Effector memory CD8-positive, alpha-beta T cell (primary cell): ENCODE results near the gene KREMEN1.

Experiments
- ATAC-seq: fragments of 150-1000 bp; cut with Tn5 transposase; replicated peaks from 2 replicates; pipeline ENCODE4 v1.10.0; 2021; ENCODE audit warnings: mild to moderate bottlenecking, moderate library complexity
- DNase-seq, 3 experiments: peaks; one replicate each; pipeline ENCODE4 v3.0.0; 2021
- H3K27ac Mint-ChIP-seq, 2 donors: one replicate each; pipeline ENCODE4 v1.8.0; 2022; ENCODE audit warnings: mild to moderate bottlenecking in 2 of 2, mixed read lengths in 2 of 2, moderate library complexity in 2 of 2
- H3K27me3 Mint-ChIP-seq, 2 donors: one replicate each; pipeline ENCODE4 v1.8.0; 2022; ENCODE audit warnings: mixed read lengths in 2 of 2
- H3K36me3 Mint-ChIP-seq: one replicate; pipeline ENCODE4 v1.8.0; 2022; ENCODE audit warnings: mild to moderate bottlenecking, moderate library complexity, mixed read lengths; ENCODE audit not compliant: insufficient read depth
- H3K4me1 Mint-ChIP-seq, 2 donors: one replicate each; pipeline ENCODE4 v1.8.0; 2022; ENCODE audit warnings: low read depth in 2 of 2, mixed read lengths in 2 of 2
- H3K4me3 Mint-ChIP-seq, 2 donors: one replicate each; pipeline ENCODE4 v1.8.0; 2022; ENCODE audit warnings: mild to moderate bottlenecking in 2 of 2, mixed read lengths in 2 of 2, moderate library complexity in 2 of 2
- H3K9me3 Mint-ChIP-seq, 2 donors: one replicate each; pipeline ENCODE4 v1.8.0; 2022; ENCODE audit warnings: mixed read lengths in 2 of 2

The KREMEN1 gene

DNA sequence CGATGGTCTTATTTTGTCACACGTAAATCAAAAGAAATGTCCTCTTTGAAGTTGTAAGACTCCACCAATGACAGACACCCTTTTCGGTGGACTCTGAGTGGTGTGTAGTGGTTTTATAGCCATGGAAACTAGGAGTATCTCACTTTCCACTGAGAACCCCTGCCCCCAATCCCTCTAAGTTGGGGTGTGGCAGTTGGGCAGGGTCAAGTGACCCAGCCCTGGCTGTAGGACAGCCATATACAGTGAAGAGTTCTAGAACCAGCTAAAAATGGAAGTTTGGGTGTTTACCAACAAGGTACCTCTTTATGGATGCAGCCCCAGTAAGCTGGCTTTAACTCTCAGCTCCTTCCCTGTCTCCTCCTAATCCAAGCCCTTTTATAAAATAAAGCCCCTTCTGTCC lies 16.4 kb upstream of the KREMEN1 start:
- DNase-seq (no peak), ATAC-seq (no peak)
- H3K27me3 Mint-ChIP-seq, result peaks cover 19 to 24% of the 10 kb centered on the region in 2 donors
- H3K36me3 Mint-ChIP-seq, result no peaks in the 10 kb centered on the region
- no peaks in the 10 kb centered on the region for H3K9me3 Mint-ChIP-seq
- no peak overlapping the region for H3K4me3 Mint-ChIP-seq
- H3K4me1 Mint-ChIP-seq, result no peaks in the 10 kb centered on the region
- H3K27ac Mint-ChIP-seq, result no peak overlapping the region

DNA sequence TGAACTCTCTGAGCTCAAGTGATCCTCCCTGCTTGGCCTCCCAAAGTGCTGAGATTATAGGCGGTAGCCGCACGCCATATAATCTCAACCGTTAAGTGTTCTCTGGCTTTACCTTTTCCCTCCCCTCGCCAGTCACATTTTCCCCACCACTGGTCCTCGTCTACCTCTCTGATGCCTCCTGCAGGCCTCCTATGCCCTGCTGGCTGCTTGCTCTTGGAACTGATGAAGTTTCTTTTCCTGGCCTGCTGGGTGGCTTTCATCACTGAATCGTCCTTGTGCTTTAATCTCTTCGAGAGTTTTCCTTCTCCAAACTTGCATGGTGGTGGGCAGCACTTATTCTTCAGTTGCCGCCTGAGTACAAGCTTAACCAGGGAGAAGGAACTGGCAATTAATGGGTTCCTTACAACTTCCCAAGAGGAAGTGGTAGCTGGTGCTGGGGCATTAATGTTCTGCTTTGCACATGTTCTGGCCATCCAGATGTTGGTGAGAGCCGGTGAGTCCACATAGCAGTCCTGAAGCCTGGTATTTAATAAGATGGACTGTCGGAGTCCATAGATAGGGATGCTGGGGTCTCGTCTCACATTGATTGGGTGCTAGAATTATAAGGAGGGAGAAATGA lies 12.5 kb upstream of the KREMEN1 start:
- Mint-ChIP-seq H3K4me1 (no peaks in the 10 kb centered on the region), H3K27ac (no peak overlapping the region), H3K27me3 (peaks cover 30 to 41% of the 10 kb centered on the region in 2 donors), H3K36me3 (no peaks in the 10 kb centered on the region), H3K9me3 (no peaks in the 10 kb centered on the region), H3K4me3 (no peak overlapping the region)
- DNase-seq, result no peak
- ATAC-seq, result no peak

DNA sequence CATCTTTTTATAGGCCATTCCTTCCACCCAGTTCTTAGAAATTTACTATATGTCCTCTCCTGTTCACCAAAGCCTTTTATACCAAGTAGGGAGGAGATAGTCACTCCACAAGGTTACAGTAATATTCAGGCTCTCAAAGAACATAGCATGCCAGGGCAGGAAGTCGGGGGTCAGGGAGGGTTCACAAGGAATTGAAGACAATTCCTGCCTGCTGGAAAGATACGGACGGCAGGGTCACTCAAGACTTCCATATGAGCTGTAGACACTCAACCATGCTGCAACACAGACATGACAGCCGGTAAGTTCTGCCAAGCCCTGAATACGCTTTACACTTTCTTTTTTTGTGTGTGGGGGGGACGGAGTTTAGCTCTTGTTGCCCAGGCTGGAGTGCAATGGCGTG lies 11.9 kb upstream of the KREMEN1 start:
- no peak for ATAC-seq
- H3K27me3 Mint-ChIP-seq, result peaks cover 26 to 41% of the 10 kb centered on the region in 2 donors
- H3K4me1 Mint-ChIP-seq, result no peaks in the 10 kb centered on the region

DNA sequence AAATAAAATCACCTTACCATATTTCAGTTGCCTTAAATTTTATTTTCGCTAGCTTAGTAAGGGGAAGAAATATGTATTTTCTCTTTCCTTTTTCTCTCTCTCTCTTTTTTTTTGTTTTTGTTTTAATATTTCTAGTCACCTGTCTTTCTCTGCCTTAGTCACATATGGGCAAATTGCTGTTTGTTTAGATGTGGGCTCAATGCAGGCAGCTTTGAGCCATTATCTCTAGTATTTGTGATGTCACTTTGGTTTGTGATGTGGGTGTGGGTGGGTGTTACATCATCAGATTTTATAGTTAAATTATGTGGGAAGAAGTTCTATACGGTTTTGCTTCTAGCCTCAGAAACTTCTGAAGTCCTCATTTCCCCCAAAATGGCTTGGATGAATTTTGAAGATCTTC lies 11.1 kb upstream of the KREMEN1 start, which contains the start of gene C22orf31:
Gene C22orf31, minus strand, starts transcription at position 59 of the 400 bp plus-strand sequence. Its CDS starts 39 bp downstream, at position 20.
- ATAC-seq (no peak), DNase-seq (no peak)
- H3K27me3 Mint-ChIP-seq, result peaks cover 26 to 41% of the 10 kb centered on the region in 2 donors
- H3K27ac Mint-ChIP-seq, result no peak within 1 kb of the TSS
- no peaks in the 10 kb centered on the region for H3K9me3 Mint-ChIP-seq
- no peaks in the 10 kb centered on the region for H3K36me3 Mint-ChIP-seq
- H3K4me3 Mint-ChIP-seq, result no peak within 1 kb of the TSS
- no peaks in the 10 kb centered on the region for H3K4me1 Mint-ChIP-seq

More for the DNA sequence above, 11.9 kb upstream of the KREMEN1 start:
- no peaks in the 10 kb centered on the region for H3K9me3 Mint-ChIP-seq
- H3K4me3 Mint-ChIP-seq, result no peak overlapping the region
- H3K36me3 Mint-ChIP-seq, result no peaks in the 10 kb centered on the region
- H3K27ac Mint-ChIP-seq, result no peak overlapping the region
- DNase-seq, result no peak

DNA sequence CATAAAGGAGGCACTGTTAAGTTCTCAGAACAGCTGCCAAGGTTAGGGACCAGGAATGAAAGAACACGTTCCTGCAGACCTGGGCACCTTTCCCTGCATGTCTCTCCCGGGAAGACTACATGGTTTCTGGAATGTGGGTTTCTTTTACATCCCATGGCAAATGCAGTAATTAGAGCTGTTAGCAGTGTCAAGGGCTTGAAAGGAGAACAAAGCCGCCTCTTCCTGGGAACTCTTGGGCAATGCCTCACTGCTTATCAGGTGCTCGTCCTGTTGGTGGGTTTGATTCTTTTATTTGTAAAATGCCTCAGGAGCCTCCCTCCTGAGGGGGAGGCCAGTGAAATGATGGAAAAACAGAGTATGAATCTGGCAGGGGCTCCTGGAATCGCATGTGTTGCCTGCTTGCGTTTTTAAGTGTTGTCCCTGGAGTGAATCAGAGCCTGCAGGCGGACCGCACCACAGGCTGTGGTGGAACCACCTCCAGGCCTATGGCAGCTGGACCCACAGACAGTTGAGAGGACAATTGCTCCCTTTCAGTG lies 10.5 kb upstream of the KREMEN1 start:
- Mint-ChIP-seq H3K27ac (no peak overlapping the region), H3K27me3 (peaks cover 26 to 41% of the 10 kb centered on the region in 2 donors), H3K9me3 (no peaks in the 10 kb centered on the region), H3K4me3 (no peak overlapping the region), H3K4me1 (no peaks in the 10 kb centered on the region), H3K36me3 (no peaks in the 10 kb centered on the region)
- ATAC-seq (no peak), DNase-seq (no peak)

DNA sequence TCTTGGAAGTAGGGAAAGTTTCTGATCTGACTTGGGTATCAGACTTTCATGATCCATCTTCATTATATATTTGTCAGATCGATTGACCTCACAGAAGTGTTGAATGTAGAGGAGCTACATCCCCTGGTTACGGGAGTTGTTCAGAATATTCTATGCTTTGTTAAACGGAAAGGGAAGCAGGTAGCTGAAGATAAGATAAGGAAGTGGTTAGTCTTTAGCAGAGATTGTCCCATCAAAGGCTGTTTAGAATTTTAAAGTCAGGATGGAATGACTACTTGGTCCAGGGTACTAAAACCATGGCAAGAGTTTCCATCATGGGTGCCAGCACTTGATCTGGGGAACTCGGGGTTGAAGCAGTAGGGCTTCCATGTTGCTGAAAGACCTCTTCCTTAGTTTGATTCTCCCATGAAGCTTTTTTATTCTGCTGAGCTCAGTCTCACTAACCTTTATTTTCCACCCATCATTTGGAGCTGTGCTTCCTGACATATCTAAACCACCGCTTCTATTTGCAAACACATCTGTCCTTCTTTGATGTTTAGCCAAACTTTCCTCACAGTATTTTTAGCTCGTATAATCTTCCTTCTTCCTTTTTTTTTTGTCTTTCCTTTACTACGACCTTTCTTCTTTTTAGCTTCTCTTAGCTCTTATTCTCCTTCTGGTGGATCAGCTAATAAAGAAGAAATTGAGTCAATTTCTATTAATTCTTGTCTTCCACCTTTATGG lies 7.2 kb upstream of the KREMEN1 start:
- Mint-ChIP-seq H3K4me1 (no peaks in the 10 kb centered on the region), H3K4me3 (no peak overlapping the region), H3K27me3 (peaks cover 16 to 49% of the 10 kb centered on the region in 2 donors), H3K9me3 (no peaks in the 10 kb centered on the region), H3K27ac (no peak overlapping the region), H3K36me3 (peaks cover 3% of the 10 kb centered on the region)
- no peak for DNase-seq
- ATAC-seq, result no peak

DNA sequence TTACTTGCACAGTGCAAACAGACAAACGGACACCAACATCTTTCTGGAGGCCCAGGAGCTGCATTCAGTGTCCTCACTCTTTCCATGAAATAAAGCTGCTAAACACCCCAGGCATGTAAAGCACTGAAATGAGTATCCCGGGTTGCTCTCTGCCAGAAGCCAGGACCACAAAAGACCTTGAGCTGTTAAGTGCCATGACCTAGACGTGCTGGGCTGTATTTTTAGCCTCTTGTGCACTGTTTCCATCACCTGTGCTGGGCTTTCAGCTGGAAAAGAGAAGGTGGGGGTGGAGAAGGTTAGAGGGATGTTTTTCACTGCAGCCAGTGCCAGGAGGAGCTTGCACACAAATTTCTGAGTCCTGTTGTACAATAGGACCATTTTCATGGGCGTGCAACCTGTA lies 3.4 kb upstream of the KREMEN1 start:
- Mint-ChIP-seq H3K4me1 (peaks cover 20 to 24% of the 10 kb centered on the region in 2 donors), H3K4me3 (no peak overlapping the region), H3K9me3 (no peaks in the 10 kb centered on the region), H3K27me3 (peaks cover 24 to 38% of the 10 kb centered on the region in 2 donors), H3K36me3 (peaks cover 3% of the 10 kb centered on the region), H3K27ac (no peak overlapping the region)
- DNase-seq (no peak), ATAC-seq (no peak)

DNA sequence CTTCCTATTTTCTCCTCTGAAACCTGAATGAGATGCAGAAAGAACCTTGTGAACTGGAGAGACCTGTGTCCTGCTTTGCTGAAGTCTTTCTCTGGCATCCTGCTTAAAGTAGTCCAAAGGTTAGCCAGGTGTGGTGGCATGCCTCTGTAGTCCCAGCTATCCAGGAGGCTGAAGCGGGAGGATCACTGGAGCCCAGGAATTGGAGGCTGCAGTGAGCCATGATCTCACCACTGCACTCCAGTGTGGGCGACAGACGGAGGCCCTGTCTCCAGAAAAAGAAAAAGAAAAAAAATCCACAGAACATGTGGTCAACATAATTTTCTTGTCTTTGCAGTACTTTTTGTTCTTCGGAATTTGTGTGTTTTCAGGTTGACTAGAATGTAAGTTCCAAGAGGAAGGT lies 2.3 kb upstream of the KREMEN1 start:
- H3K27me3 Mint-ChIP-seq, result peaks cover 33 to 48% of the 10 kb centered on the region in 2 donors
- no peak for DNase-seq
- peaks cover 20 to 24% of the 10 kb centered on the region in 2 donors for H3K4me1 Mint-ChIP-seq
- no peaks in the 10 kb centered on the region for H3K9me3 Mint-ChIP-seq
- peaks cover 3% of the 10 kb centered on the region for H3K36me3 Mint-ChIP-seq
- H3K4me3 Mint-ChIP-seq, result peak overlapping the region; percentile 67 to 68
- no peak for ATAC-seq
- H3K27ac Mint-ChIP-seq, result no peak overlapping the region

DNA sequence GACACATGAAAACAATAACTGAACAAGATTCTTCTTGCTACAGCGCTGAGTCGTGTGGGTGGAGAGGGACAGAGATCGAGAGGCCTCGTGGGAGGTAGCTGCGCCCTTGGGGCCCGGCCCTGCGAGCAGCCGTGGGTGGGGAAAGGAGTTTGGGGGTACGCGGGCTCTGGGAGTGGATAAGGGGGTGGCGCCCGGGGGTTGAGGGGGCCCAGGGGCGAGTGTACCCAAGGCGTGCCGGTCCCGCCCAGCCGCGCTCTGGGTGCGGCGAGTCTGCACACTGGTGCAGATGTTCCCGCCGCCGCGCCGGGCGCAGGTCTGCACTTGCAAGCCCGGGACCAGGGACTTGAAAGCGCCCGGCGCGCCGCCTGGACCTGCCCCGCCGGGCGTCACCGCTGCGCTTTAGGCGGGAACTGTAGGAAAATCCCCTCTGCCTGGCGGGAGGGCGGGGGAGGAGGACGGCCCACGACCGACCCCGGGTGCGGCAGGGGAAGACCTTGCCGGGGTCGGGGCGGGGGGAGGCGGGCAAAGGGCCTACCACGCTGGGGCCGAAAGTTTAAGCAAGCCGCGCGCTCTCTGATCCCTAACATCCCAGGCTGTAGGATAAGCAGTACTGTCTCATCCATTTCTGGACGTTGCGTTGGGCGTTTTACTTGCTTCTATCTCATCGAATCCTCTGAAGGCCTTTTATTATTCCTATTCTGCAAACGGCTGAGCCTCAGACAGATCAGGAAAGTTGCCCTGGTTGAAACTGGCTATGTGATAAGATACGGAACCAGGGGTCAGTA lies 1.4 kb upstream of the KREMEN1 start:
- ATAC-seq (peak; percentile 23), DNase-seq (peak in 2 of 3 experiments; percentile 9 to 14)
- Mint-ChIP-seq H3K36me3 (peaks cover 3% of the 10 kb centered on the region), H3K4me1 (peaks cover 20 to 24% of the 10 kb centered on the region in 2 donors), H3K27me3 (peaks cover 42 to 56% of the 10 kb centered on the region in 2 donors), H3K27ac (no peak overlapping the region), H3K4me3 (peak overlapping the region; percentile 67 to 72), H3K9me3 (no peaks in the 10 kb centered on the region)

DNA sequence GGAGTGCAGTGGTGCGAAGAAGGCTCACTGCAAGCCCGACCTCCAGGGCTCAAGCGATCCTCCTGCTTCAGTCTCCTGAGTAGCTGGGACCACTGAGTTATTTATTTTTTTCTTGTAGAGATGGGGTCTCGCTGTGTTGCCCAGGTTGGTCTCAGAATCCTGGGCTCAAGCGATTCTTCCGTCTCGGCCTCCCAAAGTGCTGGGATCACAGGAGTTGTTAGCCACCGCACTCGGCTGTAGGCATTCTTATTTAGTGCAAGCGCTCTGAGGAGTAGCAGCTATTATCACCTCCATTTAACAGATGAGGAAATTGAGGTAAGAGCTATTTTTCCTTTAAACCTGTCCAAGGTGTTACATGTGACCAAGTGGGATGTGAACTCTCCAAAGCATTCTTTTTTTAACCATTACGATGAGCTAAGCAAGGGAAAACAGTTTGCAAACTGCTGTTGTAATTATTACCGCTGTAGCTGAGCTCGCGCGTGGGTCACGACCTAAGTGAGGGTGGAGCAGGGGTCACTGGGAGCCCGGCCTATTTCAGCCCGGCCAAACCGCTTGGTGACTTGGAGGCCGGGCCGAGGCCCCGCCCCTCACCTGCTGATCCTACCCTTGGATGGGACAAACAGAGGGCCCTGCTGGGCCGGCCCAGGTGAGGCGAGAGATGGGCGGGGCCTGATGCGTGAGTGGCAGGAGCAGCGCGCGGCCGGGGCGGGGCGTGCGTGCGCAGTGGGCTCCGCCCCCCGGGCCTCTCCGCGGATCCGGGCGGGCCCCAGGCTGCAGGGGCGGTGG lies 449 bp upstream of the KREMEN1 start:
- Mint-ChIP-seq H3K27me3 (peaks cover 42 to 59% of the 10 kb centered on the region in 2 donors), H3K4me3 (peak overlapping the region; percentile 67 to 72), H3K9me3 (no peaks in the 10 kb centered on the region), H3K27ac (no peak overlapping the region), H3K36me3 (peaks cover 3% of the 10 kb centered on the region), H3K4me1 (peaks cover 20 to 24% of the 10 kb centered on the region in 2 donors)
- DNase-seq (peak; percentile 65 to 74 (median 66)), ATAC-seq (peak; percentile 93)

DNA sequence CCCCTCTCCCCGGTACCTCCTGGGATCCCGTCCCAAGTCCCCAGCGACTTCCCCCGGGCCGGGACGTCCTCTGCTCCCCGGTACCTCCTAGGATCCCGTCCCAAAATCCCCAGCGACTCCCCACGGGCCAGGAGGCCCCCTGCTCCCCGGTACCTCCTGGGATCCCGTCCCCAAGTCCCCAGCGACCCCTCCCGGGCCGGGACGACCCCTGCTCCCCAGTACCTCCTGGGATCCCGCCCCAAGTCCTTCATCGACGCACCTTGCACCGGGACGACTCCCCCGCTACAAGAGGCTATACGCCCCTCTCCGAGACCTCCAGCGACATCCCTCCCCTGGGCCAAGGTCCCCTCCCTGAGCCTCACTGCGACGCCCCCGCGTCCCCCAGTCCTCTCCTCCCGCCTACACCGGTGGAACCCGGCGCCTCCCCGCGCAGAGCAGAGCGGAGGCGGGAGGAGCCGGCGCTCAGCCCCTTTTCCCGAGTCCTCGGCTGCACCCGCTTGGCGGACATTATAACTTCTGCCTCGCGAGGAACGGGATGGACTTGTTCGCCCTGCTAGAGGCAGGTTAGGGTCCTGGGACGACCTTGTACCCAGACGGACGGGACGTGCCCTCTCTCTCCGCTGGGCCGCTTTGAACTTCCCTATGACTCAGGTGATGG lies 912 bp downstream of the KREMEN1 start:
- Mint-ChIP-seq H3K27ac (no peak overlapping the region), H3K9me3 (no peaks in the 10 kb centered on the region), H3K36me3 (no peaks in the 10 kb centered on the region), H3K27me3 (peaks cover 52 to 65% of the 10 kb centered on the region in 2 donors), H3K4me3 (peak overlapping the region; percentile 68 to 74), H3K4me1 (peaks cover 20 to 24% of the 10 kb centered on the region in 2 donors)
- DNase-seq (no peak), ATAC-seq (no peak)

DNA sequence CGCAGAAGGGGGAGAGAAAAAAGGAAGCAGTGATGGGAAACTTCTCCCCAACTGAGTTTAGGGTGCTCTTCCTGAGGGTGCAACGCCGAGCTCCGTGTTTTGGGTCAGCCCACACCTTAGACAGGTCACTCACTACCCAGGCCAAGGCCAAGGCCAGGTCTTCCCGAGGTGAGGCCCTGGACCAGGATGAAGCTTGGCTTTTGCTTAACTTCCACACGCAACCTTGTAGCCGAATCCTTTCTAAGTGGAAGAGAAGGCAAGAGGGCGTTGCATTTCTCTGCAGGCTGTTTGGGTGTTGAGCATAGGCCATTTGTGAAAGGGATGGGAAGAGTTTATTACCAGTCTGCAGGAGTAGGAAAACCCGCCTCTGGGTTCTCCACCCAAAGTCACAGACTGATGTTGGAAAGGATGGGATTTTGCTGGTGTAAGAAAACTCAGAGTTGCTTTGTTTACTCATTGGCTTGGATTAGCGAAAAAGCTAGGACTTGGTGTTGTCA lies 1.5 kb downstream of the KREMEN1 start:
- Mint-ChIP-seq H3K4me3 (peak overlapping the region; percentile 68 to 74), H3K9me3 (no peaks in the 10 kb centered on the region), H3K27me3 (peaks cover 57 to 60% of the 10 kb centered on the region in 2 donors), H3K4me1 (peaks cover 20 to 26% of the 10 kb centered on the region in 2 donors), H3K36me3 (peaks cover 2% of the 10 kb centered on the region), H3K27ac (no peak overlapping the region)
- ATAC-seq (no peak), DNase-seq (no peak)
